K562 (cell line): ENCODE measurements around the gene ANO8. TPM values are rescaled to one million over a fixed set of nuclear protein-coding genes. Genes with fewer than 3 reads are reported as not detected.

Source experiments
- CEBPZ ChIP-seq: fragments of 150-350 bp; IDR thresholded peaks from 2 replicates; pipeline ENCODE4 v1.6.1; 2014; ENCODE audit warnings: low read depth, mild to moderate bottlenecking, low read length, borderline replicate concordance
- GTF2B ChIP-seq: IDR thresholded peaks from 2 replicates; pipeline ENCODE4 v1.6.1; 2011; ENCODE audit not compliant: insufficient read length; ENCODE audit errors: extremely low read depth
- KLF6 ChIP-seq: fragments of 250-450 bp; sonication (Bioruptor Pico); IDR thresholded peaks from 2 replicates; pipeline ENCODE4 v1.4.0; 2020; ENCODE audit warnings: mild to moderate bottlenecking, moderate library complexity, borderline replicate concordance
- OTX1 ChIP-seq: fragments of 450-650 bp; formaldehyde crosslinking; IDR thresholded peaks from 2 replicates; pipeline ENCODE4 v1.4.0; 2022; ENCODE audit warnings: mild to moderate bottlenecking
- PBX2 ChIP-seq, 2 experiments: IDR thresholded peaks in 1 of 2; conservative IDR thresholded peaks in 1 of 2; 2 replicates each; pipeline ENCODE4 v1.6.1; 2016; ENCODE audit warnings: low read depth in 2 of 2, mild to moderate bottlenecking in 1 of 2, missing compliant biosample characterization in 1 of 2, missing genetic modification characterization in 1 of 2, moderate library complexity in 1 of 2
- RB1 ChIP-seq: fragments of 450-650 bp; IDR thresholded peaks from 2 replicates; pipeline ENCODE4 v1.6.1; 2017; ENCODE audit warnings: low read depth, mild to moderate bottlenecking
- TRIM24 ChIP-seq, 2 experiments: fragments of 450-650 bp; IDR thresholded peaks; 2 replicates each; pipeline ENCODE4 v1.6.1; 2016
- ZNF217 ChIP-seq: sonication (generic); formaldehyde crosslinking; IDR thresholded peaks from 2 replicates; pipeline ENCODE4 v1.8.0; 2022; ENCODE audit warnings: mild to moderate bottlenecking, missing genetic modification reagents
- ZNF239 ChIP-seq: fragments of 250-450 bp; sonication (Bioruptor Pico); IDR thresholded peaks from 2 replicates; pipeline ENCODE4 v1.4.0; 2020; ENCODE audit warnings: mild to moderate bottlenecking
- ZNF407 ChIP-seq: fragments of 450-650 bp; IDR thresholded peaks from 2 replicates; pipeline ENCODE4 v1.6.1; 2016; ENCODE audit warnings: low read depth
- polyA plus RNA-seq, 8 experiments: library from polyadenylated mRNA; depleted of rRNA in 4 of 8; stranded (reverse) in 5 of 8; unstranded in 3 of 8; fragments of >200 nt; fragmentation: Nextera tagmentation in 2 of 8; fragmentation: Illumina TruSeq in 1 of 8; extraction: Ambion mirVana in 2 of 8; extraction: Trizol in 1 of 8; gene quantifications; 2 replicates each; pipeline versions ENCODE4 v1.2.1 to v1.2.3, GENCODE V29; 2011 to 2014; ENCODE audit warnings: inconsistent platforms in 1 of 8, missing spikeins in 1 of 8
- total RNA-seq, 7 experiments: library from RNA; depleted of rRNA in 6 of 7; stranded (reverse); fragments of >200 nt in 6 of 7; fragmentation: Illumina TruSeq in 2 of 7; extraction: Trizol in 2 of 7; gene quantifications; 2 replicates each; pipeline versions ENCODE4 v1.2.1 to v1.2.3, GENCODE V29; 2011 to 2021; ENCODE audit warnings: low replicate concordance in 1 of 7

Gene ANO8
- total and polyA plus RNA-seq, 9 of the 15 experiments (the other 6 are each of a cell fraction or from before 2014, with no cell fraction given) = 0.07 to 7.6 (median 2.3) TPM; not detected in 1

GRCh38 chr19:17376935-17377600, 42.4 kb upstream of the ANO8 start, which contains the start of gene PLVAP (continued):
- no peak for TF ChIP-seq ZNF407
- TF ChIP-seq GTF2B = no peak
- no peak for TF ChIP-seq RB1
- TF ChIP-seq ZNF239 (CRISPR knock-in tag) = no peak
- no peak for TF ChIP-seq PBX2 (CRISPR knock-in tag; IDR thresholded peaks at IDR 0.05; ENCODE audit: low read depth)
- no peak for TF ChIP-seq PBX2 (tag; conservative IDR thresholded peaks at IDR 0.05; ENCODE audit: low read depth)
- peak; percentile 14 to 16; a peak in 1 of 4 replicates for TF ChIP-seq TRIM24 (IDR thresholded peaks at IDR 0.05)
- no peak for TF ChIP-seq ZNF217
- no peak for TF ChIP-seq CEBPZ
- no peak for TF ChIP-seq OTX1 (CRISPR knock-in tag)
- TF ChIP-seq KLF6 = no peak
